ENCODE results near the gene MVD. TPM values are rescaled to one million over a fixed set of nuclear protein-coding genes. Genes with fewer than 3 reads are reported as not detected.

MVD gene
- total RNA-seq, 1 donor from 2014 or later: 64.0 TPM

- no peak for DNase-seq (ENCODE audit: low spot score in 2 of 2, unreplicated experiment in 2 of 2)
- TF ChIP-seq CTCF (IDR thresholded peaks at IDR 0.05; ENCODE audit: unreplicated experiment): no peak
- Mint-ChIP-seq H3K27me3 (ENCODE audit: low read depth) (peaks cover 41% of the 10 kb centered on the region), H3K27ac (no peak overlapping the region), H3K4me1 (peaks cover 3% of the 10 kb centered on the region), H3K4me3 (no peak overlapping the region), H3K36me3 (no peaks in the 10 kb centered on the region), H3K9me3 (no peaks in the 10 kb centered on the region)
Observed at GRCh38 chr16:88681084-88681680, 18.3 kb upstream of the MVD start.

GRCh38 chr16:88680554-88681083 lies 17.7 kb upstream of the MVD start:
- Mint-ChIP-seq H3K36me3 (no peaks in the 10 kb centered on the region), H3K27ac (no peak overlapping the region), H3K4me3 (no peak overlapping the region), H3K4me1 (peaks cover 3% of the 10 kb centered on the region), H3K9me3 (no peaks in the 10 kb centered on the region), H3K27me3 (ENCODE audit: low read depth) (peaks cover 41% of the 10 kb centered on the region)
- no peak for DNase-seq (ENCODE audit: low spot score in 2 of 2, unreplicated experiment in 2 of 2)
- TF ChIP-seq CTCF (IDR thresholded peaks at IDR 0.05; ENCODE audit: unreplicated experiment): no peak

- no peak for TF ChIP-seq CTCF (IDR thresholded peaks at IDR 0.05; ENCODE audit: unreplicated experiment)
- Mint-ChIP-seq H3K4me1 (no peaks in the 10 kb centered on the region), H3K9me3 (no peaks in the 10 kb centered on the region), H3K4me3 (no peak overlapping the region), H3K36me3 (no peaks in the 10 kb centered on the region), H3K27me3 (ENCODE audit: low read depth) (peaks cover 21% of the 10 kb centered on the region), H3K27ac (no peak overlapping the region)
- DNase-seq (ENCODE audit: low spot score in 2 of 2, unreplicated experiment in 2 of 2): no peak
Observed at GRCh38 chr16:88678224-88678979, 15.5 kb upstream of the MVD start.

GRCh38 chr16:88677721-88678120 lies 14.8 kb upstream of the MVD start:
- Mint-ChIP-seq H3K4me1 (no peaks in the 10 kb centered on the region), H3K27me3 (ENCODE audit: low read depth) (peaks cover 18% of the 10 kb centered on the region), H3K9me3 (no peaks in the 10 kb centered on the region), H3K4me3 (no peak overlapping the region), H3K27ac (no peak overlapping the region), H3K36me3 (no peaks in the 10 kb centered on the region)
- no peak for TF ChIP-seq CTCF (IDR thresholded peaks at IDR 0.05; ENCODE audit: unreplicated experiment)
- no peak for DNase-seq (ENCODE audit: low spot score in 2 of 2, unreplicated experiment in 2 of 2)

GRCh38 chr16:88676502-88677242 lies 13.8 kb upstream of the MVD start:
- no peak for TF ChIP-seq CTCF (IDR thresholded peaks at IDR 0.05; ENCODE audit: unreplicated experiment)
- H3K4me3 Mint-ChIP-seq: no peak overlapping the region
- peaks cover 9% of the 10 kb centered on the region for H3K27me3 Mint-ChIP-seq (ENCODE audit: low read depth)
- no peaks in the 10 kb centered on the region for H3K9me3 Mint-ChIP-seq
- no peak for DNase-seq (ENCODE audit: low spot score in 2 of 2, unreplicated experiment in 2 of 2)
- H3K36me3 Mint-ChIP-seq: no peaks in the 10 kb centered on the region
- no peaks in the 10 kb centered on the region for H3K4me1 Mint-ChIP-seq
- H3K27ac Mint-ChIP-seq: no peak overlapping the region

All from mesothelial cell of epicardium (in vitro differentiated cells).